COR-L47 (cell line): Measurements from ENCODE around the gene ANKZF1.

Experiments used
- DNase-seq: peaks from one replicate; lab custom pipeline; 2025; lab: John Stamatoyannopoulos, UW

The ANKZF1 gene

DNA sequence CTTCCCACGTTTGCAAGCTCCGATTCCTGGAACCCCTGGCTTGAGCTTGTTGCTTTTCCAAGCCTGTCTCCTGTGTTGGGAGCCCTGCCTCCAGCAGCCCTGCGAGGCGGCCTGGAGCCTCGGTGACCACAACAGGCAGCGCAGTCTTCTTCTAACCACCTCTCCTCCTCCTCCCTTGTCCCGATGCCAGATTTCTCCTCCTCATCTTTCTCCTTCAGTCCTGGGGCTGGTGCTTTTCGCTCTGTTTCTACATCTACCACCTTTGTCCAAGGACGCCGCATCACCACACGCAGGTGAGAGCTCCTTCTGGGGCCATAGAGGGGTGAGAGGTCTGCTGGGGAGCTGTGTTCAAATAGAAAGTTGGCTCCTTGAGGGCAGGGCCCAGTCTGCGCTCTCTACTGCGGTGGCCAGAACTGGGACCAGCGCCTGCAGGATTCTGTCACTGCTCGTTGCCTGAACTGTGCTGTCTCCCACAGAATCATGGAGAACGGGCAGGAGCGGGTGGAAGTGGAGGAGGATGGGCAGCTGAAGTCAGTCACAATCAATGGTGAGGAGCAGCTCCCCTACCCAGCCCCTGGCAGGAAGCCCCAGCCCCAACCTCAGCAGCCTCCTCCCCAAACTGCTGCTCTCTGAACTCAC is 53.5 kb downstream of the ANKZF1 start:
- DNase-seq = no peak

DNA sequence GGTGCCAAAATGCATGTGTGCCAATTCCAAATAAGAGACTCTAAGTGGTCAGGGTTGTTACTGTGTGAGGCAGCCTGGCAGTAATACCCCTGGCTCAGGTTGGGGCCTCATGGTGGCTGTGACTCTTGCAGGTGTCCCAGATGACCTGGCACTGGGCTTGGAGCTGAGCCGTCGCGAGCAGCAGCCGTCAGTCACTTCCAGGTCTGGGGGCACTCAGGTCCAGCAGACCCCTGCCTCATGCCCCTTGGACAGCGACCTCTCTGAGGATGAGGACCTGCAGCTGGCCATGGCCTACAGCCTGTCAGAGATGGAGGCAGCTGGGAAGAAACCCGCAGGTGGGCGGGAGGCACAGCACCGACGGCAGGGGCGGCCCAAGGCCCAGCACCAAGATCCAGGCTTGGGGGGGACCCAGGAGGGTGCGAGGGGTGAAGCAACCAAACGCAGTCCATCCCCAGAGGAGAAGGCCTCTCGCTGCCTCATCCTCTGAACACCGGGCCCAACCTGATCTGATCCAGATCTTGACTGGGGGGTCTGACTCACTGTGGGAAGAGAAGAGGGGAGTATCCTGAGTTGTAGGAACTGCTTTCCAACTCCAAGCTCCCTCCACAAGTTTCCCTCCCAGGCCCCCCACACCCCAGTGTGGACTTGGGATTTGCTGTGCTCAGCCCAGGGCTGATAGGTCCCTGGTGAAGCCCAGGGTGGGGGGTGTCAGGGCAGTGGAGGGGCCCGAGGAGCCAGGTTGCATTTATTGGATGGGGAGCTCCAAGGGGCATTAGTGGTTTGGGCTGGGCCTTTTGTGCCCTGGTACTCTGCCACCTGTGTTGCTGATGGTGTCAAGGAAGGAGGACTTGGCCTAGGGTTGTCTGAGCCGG is 55.1 kb downstream of the ANKZF1 start:
- no peak for DNase-seq

DNA sequence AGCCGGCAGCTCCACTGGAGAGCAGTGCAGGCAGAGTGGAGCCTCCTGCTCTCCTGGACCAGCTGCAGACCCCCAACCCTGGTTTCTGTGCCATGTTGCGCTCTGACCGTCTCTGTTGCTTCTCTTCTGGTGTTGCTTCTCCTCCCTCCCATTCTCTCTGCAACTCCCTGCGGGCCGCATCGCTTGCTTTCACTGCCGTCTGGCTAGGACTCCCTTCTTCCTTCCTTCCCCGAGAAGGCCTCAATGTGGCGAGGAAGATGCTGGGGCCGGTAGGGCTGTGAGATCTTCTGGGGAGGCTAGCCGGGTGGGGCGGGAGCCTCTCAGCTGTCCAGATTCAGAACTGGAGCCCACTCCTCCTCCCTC is 55.7 kb downstream of the ANKZF1 start:
- no peak for DNase-seq

DNA sequence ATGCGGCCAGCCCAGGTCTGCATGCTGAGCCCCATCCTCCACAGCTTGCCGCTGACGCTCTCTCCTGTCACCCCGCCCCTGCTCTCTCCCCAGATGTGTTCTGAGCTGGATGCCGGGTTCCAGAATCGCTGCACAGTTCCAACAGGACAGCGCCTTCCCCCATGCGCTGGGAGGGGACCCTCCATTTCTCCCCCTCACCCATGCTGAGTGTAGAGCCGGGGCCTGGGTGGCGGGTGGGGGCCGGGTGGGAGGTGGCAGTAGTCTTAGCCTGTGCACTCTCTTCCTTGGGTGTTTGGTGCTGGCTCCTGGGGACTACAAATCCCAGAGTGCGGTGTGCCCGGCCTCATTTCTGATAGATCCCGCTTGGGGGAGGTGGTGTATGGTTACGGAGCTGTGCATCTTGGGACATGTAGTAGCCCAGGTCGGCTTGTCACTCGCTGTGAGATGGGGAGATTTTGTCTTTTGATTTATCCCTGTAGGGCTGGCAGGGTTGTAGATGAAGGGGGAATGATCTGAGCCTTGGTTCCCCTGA is 56.4 kb downstream of the ANKZF1 start:
- DNase-seq = no peak
